Nucleus accumbens (tissue), 56 donors: ENCODE measurements around the gene RPL10A.

ENCODE experiments used
- DNase-seq, 56 donors: peaks; one replicate each; lab custom pipeline; 2025; lab: John Stamatoyannopoulos, UW

The RPL10A gene

GRCh38 chr6:35474131-35474941, 6.1 kb downstream of the RPL10A start:
- no peak for DNase-seq

- DNase-seq, result no peak
These were observed 6.9 kb downstream of the RPL10A start for GRCh38 chr6:35474942-35475570.

GRCh38 chr6:35475573-35475972, 7.4 kb downstream of the RPL10A start:
- DNase-seq, result no peak

GRCh38 chr6:35476004-35476403, 7.8 kb downstream of the RPL10A start:
- no peak for DNase-seq

- no peak for DNase-seq
These were observed 8.8 kb downstream of the RPL10A start for GRCh38 chr6:35477028-35477427.

- DNase-seq, result no peak
These were observed 9.5 kb downstream of the RPL10A start for GRCh38 chr6:35477551-35478179.

GRCh38 chr6:35478259-35478658, 10.1 kb downstream of the RPL10A start:
- DNase-seq, result no peak

- DNase-seq, result no peak
These were observed 12.0 kb downstream of the RPL10A start for GRCh38 chr6:35480176-35480575.

- no peak for DNase-seq
These were observed 13.0 kb downstream of the RPL10A start for GRCh38 chr6:35481226-35481625.

- no peak for DNase-seq
These were observed 14.9 kb downstream of the RPL10A start for GRCh38 chr6:35483062-35483461.

- no peak for DNase-seq
These were observed 15.3 kb downstream of the RPL10A start for GRCh38 chr6:35483490-35483889.

- DNase-seq, result no peak
These were observed 15.9 kb downstream of the RPL10A start for GRCh38 chr6:35483893-35484645.

GRCh38 chr6:35484921-35485392, 16.8 kb downstream of the RPL10A start:
- DNase-seq, result no peak

GRCh38 chr6:35485402-35485877, 17.2 kb downstream of the RPL10A start:
- no peak for DNase-seq

GRCh38 chr6:35486005-35486925, 18.1 kb downstream of the RPL10A start:
- DNase-seq, result no peak

- DNase-seq, result no peak
These were observed 19.7 kb downstream of the RPL10A start for GRCh38 chr6:35487658-35488516.

GRCh38 chr6:35488517-35488862, 20.3 kb downstream of the RPL10A start:
- no peak for DNase-seq

GRCh38 chr6:35489066-35489465, 20.9 kb downstream of the RPL10A start:
- DNase-seq, result no peak
